Skeletal muscle tissue (tissue), 5 donors: ENCODE measurements around the gene CNNM2. TPM values are rescaled to one million over a fixed set of nuclear protein-coding genes. Genes with fewer than 3 reads are reported as not detected.

Experiments
- H3K27ac ChIP-seq: one replicate; pipeline ENCODE4 v1.7.0; 2013; ENCODE audit warnings: mild to moderate bottlenecking, low read depth, low read length, inconsistent platforms
- H3K27me3 ChIP-seq, 3 donors: one replicate each; pipeline ENCODE4 v1.7.0; 2013; ENCODE audit warnings: low read length in 3 of 3; ENCODE audit not compliant: control insufficient read depth in 3 of 3, insufficient read depth in 3 of 3
- H3K36me3 ChIP-seq, 3 donors: one replicate each; pipeline ENCODE4 v1.7.0; 2013; ENCODE audit warnings: low read length in 3 of 3; ENCODE audit not compliant: control insufficient read depth in 3 of 3, insufficient read depth in 3 of 3
- H3K4me1 ChIP-seq, 3 donors: one replicate each; pipeline ENCODE4 v1.7.0; 2013; ENCODE audit warnings: low read length in 3 of 3, mild to moderate bottlenecking in 3 of 3; ENCODE audit not compliant: control insufficient read depth in 3 of 3, insufficient read depth in 3 of 3
- H3K4me3 ChIP-seq, 3 donors: one replicate each; pipeline ENCODE4 v1.7.0; 2013; ENCODE audit warnings: low read length in 3 of 3
- H3K9ac ChIP-seq, 3 donors: one replicate each; pipeline ENCODE4 v1.7.0; 2013; ENCODE audit warnings: low read length in 3 of 3, mild to moderate bottlenecking in 3 of 3, moderate library complexity in 2 of 3, low read depth in 1 of 3
- H3K9me3 ChIP-seq, 3 donors: one replicate each; pipeline ENCODE4 v1.7.0; 2013; ENCODE audit warnings: low read length in 3 of 3; ENCODE audit not compliant: control insufficient read depth in 3 of 3
- small RNA-seq: library from RNA; depleted of rRNA; stranded (forward); fragments of <200 nt; gene quantifications from one replicate; pipeline ENCODE3, GENCODE V24; 2014
- total RNA-seq: library from RNA; depleted of rRNA; stranded (reverse); fragments of >200 nt; gene quantifications from one replicate; pipeline ENCODE4 v1.2.3, GENCODE V29; 2014
- donor health status: Osteomylitis.

Gene CNNM2
- total RNA-seq, 1 donor from 2014 or later = 2.1 TPM

GRCh38 chr10:103139803-103140202 is 221.7 kb downstream of the CNNM2 start:
- H3K4me3 ChIP-seq = peak overlapping the region in 1 of 3 donors; percentile 17
- no peak overlapping the region for H3K9ac ChIP-seq
- peaks cover 7 to 25% (median 19%) of the 10 kb centered on the region in 3 donors for H3K36me3 ChIP-seq
- H3K9me3 ChIP-seq = no peaks in the 10 kb centered on the region
- peaks cover 0 to 34% (median 10%) of the 10 kb centered on the region in 3 donors for H3K4me1 ChIP-seq
- H3K27ac ChIP-seq = no peak overlapping the region
- H3K27me3 ChIP-seq = no peaks in the 10 kb centered on the region

Small RNA genes within 50 kb of the gene (small RNA-seq; reads per million reads assigned to genes)
- gene AS3MT = not detected
- gene RF00026 = not detected
- not detected for gene RF02271

Other genes starting within 250 kb of the CNNM2 start
- gene ARL3, start 203.9 kb upstream of the CNNM2 start, total RNA-seq = 5.2 TPM
- gene SFXN2, start 203.7 kb upstream of the CNNM2 start, total RNA-seq = 4.2 TPM
- gene WBP1L, start 174.3 kb upstream of the CNNM2 start, total RNA-seq = 24.0 TPM
- gene CYP17A1, start 80.9 kb upstream of the CNNM2 start, total RNA-seq = not detected
- 19.3 TPM for gene BORCS7, start 64.0 kb upstream of the CNNM2 start, total RNA-seq
- 6.8 TPM for gene AS3MT, start 48.8 kb upstream of the CNNM2 start, total RNA-seq